ENCODE results near the gene MLNR.
A peak's percentile ranks its signal among the peaks of the same experiment; 100 is the strongest.

Gene MLNR

DNA sequence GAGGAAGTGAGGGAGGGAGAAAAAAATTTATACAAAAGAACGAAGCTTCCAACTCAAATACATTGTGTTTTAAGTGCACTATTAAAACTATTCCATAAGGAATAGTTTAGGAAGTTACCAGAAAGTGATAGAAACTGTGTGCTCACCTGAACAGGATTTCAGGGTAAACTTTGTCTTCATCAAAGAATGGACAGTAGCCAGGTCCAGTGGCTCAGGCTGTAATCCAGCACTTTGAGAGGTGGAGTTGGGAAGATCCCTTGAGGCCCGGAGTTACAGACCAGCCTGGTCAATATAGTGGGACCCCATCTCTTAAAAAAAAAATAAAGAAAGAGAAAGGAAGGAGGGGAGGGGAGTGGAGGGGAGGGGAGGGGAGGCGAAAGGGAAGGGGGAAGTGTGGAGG lies 14.6 kb downstream of the MLNR start:
- no peak for DNase-seq

DNA sequence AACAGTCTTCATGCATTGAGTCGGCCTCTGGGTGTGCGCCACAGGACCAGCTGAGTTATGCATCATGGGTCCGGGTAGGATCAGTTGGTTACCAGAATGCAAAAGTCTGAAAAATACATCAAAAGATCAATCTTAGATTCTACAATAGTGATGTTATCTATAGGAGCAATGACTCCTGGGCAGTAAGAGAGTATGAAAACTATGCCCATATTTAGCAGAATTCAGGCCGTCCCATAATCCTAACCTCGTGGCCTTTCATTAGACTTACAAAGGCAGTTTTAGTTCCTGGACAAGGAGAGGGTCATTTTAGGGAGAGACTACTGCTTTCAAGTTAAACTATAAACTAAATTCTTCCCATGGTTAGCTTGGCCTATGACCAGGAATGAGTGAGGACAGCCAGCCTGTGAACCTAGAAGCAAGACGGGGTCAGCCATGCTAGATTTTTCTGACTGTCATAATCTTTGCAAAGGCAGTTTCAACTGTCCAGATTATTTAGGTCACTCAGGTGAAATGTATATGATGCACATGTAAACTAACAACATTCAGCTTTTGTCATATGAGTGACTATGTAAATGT lies 15.8 kb downstream of the MLNR start:
- no peak for DNase-seq

DNA sequence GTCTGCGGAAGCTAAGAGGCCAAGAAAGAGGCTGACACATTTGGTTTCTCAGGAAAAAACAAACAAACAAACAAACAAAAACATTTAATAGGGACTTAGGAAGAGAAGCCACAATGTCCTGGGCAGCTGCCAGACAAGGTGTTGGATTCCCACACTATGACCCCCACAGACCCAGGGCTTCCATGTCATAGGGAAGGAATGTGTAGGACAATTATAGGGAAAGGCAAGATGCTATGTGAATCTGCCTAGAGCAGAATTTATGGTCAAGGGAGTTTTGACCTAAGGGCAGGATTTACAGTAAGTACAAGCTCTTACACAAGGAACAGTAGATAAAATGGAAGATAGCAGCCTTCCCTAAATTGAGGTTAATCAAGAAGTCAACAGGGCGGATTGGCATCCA lies 18.5 kb downstream of the MLNR start:
- no peak for DNase-seq

DNA sequence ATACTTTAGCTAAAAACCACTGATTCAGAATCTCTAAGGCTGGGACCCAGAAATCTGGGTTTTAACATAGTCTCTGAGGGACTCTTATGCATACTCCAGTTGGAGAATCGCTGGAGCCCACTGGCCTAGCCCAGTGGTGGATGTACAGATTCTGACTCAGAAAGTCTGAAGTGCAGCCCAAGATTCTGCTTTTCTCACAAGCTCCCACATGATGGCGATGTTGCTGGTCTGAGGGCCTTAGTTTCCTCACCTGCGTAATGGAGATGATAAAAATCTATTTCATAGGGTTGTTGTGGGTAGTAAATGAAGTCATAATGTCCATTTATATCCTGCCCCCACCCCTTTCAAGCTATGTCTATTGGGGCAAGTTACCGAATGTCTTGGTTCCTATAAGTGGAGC lies 19.9 kb downstream of the MLNR start:
- peak; percentile 40 for DNase-seq

DNA sequence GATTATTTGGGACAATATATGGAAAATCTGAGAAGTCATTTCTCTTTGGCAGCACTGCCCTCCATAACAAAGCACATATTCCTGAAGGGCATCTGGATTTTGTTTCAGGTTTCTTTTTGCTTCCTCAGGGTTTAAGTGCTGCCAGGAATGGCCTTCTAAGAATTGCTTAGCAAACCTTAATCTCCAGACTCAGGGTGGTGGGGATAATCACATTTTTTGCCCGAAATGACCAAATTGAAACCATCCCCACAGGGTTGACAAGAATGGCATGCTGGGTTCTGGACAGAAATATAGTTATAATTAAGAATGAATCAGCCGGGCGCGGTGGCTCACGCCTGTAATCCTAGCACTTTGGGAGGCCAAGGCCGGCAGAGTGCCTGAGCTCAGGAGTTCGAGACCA lies 21.2 kb downstream of the MLNR start:
- DNase-seq: no peak

DNA sequence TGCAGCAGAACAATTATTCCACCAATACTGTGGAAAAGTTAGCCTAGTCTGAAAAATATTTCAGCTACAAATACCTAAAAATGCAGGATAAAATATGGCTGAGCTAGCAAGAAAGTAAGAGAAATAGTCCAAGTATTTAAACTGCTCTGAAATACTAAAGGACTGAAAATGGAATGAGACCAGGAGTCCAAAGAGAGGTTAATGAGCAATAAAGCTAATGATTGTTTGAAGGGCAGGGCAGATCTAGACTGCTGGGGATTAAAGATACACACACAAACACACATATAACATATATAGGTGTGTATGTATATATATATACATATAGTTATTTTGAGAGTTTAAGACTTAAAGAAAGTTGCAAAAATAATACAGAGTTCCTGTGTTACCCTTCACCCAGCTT lies 25.0 kb downstream of the MLNR start:
- DNase-seq: no peak

DNA sequence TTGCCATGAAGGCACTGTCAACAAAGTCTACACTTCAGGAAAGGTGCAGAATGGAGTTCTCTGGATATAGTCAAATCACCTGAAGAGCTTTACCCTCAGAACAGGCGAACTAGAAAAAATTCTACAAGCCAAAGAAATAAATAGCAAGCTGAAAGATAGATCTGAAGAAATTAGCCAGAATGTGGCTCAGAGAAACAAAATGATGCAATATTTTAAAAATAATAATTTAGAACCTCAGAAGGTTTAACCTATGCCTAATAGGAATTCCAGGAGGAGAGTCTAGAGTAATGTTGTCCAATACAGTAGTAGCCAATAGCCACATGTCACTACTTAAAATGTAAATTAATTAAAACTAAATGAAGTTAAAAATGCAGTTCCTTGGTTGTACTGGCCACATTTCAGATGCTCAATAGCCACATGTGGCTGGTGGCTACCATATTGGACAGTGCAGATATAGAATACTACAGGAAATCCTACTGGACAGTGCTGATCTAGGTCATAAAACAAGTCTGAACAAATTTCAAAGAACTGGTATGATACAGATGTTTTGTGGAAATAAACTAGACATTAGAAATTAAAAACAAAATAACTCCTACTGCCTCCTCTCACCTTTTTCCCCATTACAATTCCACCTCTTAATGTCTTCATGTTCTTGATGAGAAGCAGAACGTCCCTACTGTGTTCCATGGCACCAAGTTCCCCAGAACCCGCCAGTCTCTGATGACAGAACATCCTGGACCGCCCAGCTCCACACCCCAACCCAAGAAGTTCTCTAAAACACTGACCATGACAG lies 26.9 kb downstream of the MLNR start:
- no peak for DNase-seq

DNA sequence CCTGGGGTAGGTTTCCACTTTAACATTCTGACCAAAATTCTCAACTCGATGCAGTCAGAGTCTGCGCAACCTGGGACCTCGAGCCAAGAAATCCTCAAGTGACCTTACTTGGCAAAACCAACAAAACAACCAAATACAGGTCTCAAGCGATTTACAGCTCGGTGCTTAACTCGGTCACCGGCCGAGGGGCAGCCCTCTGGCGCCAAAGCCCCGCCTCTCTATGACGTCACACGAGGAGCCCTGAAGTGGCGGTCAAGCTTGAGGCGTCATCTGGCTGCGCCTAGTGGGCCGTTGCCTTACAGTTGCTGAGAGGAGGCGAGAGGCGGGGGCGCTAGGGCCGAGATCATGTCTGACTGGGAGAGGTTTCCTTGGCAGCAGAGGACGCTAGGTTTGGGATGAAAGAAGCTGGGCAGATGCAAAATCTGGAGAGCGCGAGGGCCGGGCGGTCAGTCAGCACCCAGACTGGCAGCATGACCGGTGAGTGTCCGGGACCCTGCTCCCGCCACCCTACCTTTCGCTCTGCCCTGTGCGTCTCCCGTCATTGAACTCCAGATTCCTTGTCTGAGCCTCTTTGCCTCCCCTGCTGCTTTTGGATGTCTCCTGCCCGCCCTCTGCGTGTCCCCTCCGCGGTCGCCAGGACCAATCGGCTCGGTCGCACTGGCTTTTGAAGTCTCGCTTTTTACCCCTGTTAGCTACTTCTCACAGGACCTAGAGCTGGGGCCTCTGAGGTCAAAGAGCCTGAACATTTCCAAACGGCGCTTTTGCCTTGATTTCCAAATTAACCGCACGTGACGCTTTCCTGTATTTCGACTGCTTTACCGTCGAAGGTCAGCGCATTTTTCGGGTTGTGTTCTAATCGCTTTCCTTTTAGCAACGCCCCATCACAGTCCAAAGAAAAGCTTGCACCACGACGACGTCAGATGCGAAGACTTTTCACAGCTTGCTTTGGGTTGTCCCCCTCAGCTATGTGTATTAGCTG lies 27.8 kb downstream of the MLNR start, which contains the start of gene CDADC1:
Gene CDADC1, plus strand, starts transcription at position 283 of the 979 bp plus-strand sequence. Its CDS starts 113 bp downstream, at position 396.
- peak; percentile 95 for DNase-seq

DNA sequence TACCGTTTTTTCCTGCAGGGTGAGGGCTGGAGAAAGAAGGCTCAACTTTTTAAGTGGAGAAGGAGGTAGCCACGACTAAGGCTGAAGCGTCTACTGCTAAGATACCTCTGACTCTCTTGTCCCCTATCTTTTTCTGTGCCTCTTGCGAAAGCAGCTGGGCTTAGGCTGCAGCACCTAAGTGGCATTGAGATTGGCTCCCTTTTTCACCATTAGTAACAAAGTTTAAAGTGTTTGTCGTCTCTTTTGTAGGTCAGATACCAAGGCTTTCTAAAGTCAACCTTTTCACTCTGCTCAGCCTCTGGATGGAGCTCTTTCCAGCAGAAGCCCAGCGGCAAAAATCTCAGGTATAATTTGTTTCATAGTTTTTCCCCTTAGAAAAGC lies 28.5 kb downstream of the MLNR start:
- DNase-seq: no peak

DNA sequence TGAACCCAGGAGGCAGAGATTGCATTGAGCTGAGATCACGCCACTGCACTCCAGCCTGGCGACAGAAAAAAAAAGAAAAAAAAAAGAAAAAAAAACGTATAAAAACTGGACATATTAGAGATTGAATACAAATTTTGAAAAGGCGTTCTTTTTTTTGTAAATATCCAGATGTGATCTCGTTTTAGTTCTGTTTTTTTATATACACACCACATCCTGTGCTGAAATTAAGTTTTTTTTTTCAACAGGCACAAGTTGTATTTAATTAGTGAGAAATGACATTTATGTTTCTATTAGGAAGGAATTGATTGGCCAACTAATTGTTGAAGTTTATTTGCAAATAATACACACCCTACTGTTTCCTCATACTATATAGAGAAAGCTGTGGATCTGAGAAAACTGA lies 31.2 kb downstream of the MLNR start:
- no peak for DNase-seq

DNA sequence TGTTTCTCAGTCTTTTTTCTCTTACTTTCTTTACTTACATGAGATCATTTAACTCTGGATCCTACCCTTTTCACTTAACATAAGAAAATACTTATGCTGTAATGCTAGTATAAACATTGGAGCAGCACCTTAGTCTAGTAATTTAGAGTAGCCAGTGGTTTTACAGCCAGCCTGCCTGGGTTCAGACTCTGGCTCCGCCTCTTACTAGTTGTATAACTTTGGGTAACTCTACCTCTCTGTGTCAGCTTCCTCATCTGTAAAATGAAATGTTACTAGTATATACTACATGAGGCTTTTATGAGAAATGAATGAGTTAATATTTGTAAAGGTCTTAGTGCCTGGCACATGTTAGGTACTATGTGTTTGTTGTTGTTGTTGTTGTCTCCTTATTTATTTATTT lies 33.2 kb downstream of the MLNR start:
- DNase-seq: no peak

DNA sequence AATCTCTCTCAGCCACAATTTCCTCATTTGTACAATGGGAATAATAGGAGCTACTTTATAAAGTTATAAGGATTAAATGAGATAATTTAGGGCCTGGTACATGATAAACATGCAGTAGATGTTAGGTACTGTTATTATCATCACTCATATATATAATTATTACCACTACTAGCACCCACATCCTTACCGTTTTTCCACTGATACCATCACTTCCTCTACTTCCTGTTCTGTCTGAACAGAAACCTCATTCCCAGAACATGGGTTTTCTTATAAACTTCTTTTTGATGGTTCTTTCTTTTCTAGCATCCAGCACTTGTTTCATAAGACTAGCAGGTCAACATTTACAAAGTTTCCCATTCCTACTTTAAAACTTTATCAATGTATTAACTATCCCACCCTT lies 33.9 kb downstream of the MLNR start:
- DNase-seq: no peak

DNA sequence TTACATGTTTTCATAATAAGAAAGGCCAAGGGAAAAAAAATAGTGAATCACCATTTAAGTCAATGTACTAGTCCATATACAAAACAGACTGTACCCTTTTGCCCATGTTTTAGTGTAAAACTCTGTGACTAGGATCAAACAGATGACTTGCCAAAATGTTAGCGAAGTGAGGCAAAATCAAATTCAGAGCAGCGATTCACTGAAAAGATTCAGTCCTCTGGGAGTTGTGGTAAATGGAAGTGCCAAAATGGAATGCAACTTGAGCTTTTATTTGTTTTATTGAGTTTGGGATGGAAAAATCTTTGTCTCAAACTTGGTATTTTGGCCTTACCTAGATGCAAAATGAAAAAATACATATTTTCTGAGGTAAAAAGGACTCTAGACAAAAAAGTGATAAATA lies 36.7 kb downstream of the MLNR start:
- peak; percentile 72 for DNase-seq

DNA sequence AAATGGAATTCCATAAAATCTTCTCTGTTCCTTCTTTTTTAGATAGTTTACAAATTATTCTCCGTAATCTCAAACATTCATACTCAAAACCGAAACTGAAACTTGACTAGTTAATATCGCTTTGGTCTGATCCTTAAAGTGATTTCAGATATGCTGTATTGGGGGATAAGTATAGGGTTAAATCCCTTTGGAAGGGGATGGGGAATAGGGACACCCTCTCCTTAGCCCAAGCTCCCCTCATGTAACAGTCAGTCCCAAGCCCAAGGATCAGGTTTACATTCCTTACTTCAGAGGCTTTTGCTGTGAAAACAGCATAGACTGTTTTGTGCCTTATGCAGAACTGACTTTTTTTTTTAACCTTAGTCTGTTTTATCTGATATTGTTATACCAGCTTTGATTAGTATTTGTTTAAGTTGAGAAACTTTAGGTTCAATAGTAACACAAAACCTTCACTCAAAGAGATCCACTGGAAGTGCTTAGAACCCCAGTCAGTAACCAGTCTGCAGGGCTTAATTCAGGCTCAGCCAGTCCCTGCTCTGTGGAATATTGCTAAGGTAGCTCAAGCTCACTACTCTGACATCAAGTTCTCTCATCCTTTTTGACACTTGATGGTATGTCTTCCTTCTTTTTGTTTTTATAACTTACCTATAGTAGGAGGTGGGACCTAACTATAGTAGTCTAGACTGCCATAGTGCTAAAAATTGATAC lies 38.1 kb downstream of the MLNR start:
- no peak for DNase-seq

DNA sequence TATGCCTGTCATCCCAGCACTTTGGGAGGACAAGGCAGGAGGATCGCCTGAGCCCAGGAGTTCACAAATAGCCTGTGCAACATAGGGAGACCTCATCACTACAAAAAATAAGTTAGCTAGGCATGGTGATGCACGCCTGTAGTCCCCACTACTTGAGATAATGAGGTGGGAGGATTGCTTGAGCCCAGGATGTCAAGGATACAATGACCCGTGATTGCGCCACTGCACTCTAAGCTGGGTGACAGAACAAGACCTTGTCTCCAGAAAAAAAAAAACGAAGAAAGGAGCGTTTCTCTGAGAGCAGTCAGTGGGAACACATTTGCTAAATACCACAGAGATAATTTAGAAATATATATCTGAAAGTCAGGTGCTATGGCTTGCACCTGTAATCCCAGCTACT lies 39.4 kb downstream of the MLNR start:
- no peak for DNase-seq

DNA sequence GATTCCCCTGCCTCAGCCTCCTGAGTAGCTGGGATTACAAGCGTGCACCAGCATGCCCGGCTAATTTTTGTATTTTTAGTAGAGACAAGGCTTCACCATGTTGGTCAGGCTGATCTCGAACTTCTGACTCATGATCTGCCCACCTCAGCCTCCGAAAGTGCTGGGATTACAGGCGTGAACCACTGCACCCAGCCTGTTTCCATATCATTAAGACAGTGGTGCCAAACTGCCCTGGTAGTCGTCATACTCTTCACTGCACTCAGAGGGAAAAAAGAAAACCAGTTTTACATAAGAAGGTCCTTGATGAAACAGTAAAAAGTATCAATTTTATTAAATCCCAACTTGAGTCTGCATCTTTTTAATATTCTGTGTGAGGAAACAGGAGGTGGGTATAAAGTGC lies 42.5 kb downstream of the MLNR start:
- no peak for DNase-seq

DNA sequence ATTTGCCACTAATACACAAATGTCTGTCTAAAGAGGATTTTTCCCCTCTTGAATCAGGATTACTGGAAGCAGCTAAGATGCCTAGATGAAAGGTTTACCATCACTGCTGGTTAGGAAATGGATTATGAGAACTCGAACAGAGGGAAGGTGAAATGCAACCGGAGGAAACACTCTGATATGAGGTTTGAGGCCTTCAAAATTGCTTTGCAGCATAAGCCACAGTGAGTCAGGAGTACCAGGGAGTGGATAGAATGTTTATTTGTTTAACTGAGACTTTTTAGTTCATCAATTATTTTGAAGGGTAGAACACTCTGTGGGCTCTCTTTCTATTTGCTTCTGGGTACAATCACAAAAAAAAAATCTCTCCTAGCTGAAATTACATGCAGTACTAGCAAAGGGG lies 45.7 kb downstream of the MLNR start:
- DNase-seq: peak; percentile 17

DNA sequence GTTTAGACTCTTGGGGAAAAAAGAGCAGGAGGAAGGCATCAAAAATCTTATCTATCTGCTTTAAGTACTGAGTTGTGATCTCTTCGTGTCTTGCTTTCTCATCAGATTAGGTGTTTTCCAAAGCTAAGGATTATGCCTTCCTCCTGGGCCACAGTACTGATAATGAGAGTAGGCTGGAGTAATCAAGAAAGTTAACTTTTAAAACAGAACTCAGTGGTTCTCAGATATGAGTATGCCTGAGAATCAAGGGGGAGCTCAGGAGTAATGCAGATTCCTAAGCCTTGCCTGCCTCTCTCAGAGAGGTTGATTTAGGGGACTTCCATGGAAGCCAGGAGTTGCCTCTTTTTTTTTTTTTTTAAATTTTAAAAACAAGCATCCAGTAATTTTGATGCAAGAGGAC lies 51.1 kb downstream of the MLNR start:
- DNase-seq: no peak
